Panc1 (cell line): Measurements from ENCODE around the gene PI4K2A.

ENCODE experiments used
- CTCF ChIP-seq: fragments of 450-650 bp; IDR thresholded peaks from 2 replicates; pipeline ENCODE4 v1.5.1; 2017; ENCODE audit warnings: mild to moderate bottlenecking
- POLR2AphosphoS5 ChIP-seq: IDR thresholded peaks from 2 replicates; pipeline ENCODE4 v1.6.1; 2012; ENCODE audit warnings: mild to moderate bottlenecking, low read depth, low read length, moderate library complexity
- REST ChIP-seq, 2 experiments: IDR thresholded peaks; 2 replicates each; pipeline ENCODE4 v1.6.1; 2011 to 2012; ENCODE audit warnings: low read depth in 2 of 2, control low read depth in 1 of 2, low read length in 1 of 2, mild to moderate bottlenecking in 1 of 2, moderate library complexity in 1 of 2; ENCODE audit not compliant: insufficient read depth in 1 of 2

- TF ChIP-seq CTCF, result no peak
- TF ChIP-seq POLR2AphosphoS5, result no peak
- no peak for TF ChIP-seq REST (IDR thresholded peaks at IDR 0.05; ENCODE audit: insufficient read depth in 1 of 2, low read depth in 2 of 2, low read length in 1 of 2)
These were observed 44.5 kb downstream of the PI4K2A start for GRCh38 chr10:97684866-97685394.
